Suprapubic skin (tissue), 4 donors: ENCODE data around the gene NAP1L4. TPM values are rescaled to one million over a fixed set of nuclear protein-coding genes. Genes with fewer than 3 reads are reported as not detected.

Experiments used
- DNase-seq, 2 donors: peaks; one replicate each; pipeline ENCODE4 v3.0.0-alpha.2; 2019; ENCODE audit warnings: low spot score in 2 of 2
- H3K27ac ChIP-seq: fragments of 200-600 bp; sonication (generic); one replicate; pipeline ENCODE4 v1.5.1; 2019
- H3K27me3 ChIP-seq: fragments of 200-600 bp; sonication (generic); one replicate; pipeline ENCODE4 v1.5.1; 2019
- H3K36me3 ChIP-seq: fragments of 200-600 bp; sonication (generic); one replicate; pipeline ENCODE4 v1.5.1; 2019
- H3K4me1 ChIP-seq: fragments of 200-600 bp; sonication (generic); one replicate; pipeline ENCODE4 v1.5.1; 2019
- H3K4me3 ChIP-seq: fragments of 200-600 bp; sonication (generic); one replicate; pipeline ENCODE4 v1.5.1; 2019; ENCODE audit warnings: mild to moderate bottlenecking
- H3K9me3 ChIP-seq: fragments of 200-600 bp; sonication (generic); one replicate; pipeline ENCODE4 v1.5.1; 2019
- CTCF ChIP-seq, 2 donors: fragments of 200-600 bp in 1 of 2; fragments of 450-650 bp in 1 of 2; sonication (generic) in 1 of 2; IDR thresholded peaks; one replicate each; pipeline ENCODE4 v1.5.1; 2016 to 2019; ENCODE audit warnings: antibody characterized with exemption in 2 of 2, mild to moderate bottlenecking in 1 of 2, moderate library complexity in 1 of 2
- EP300 ChIP-seq: sonication (generic); formaldehyde crosslinking; IDR thresholded peaks from one replicate; pipeline ENCODE4 v1.6.1; 2017; ENCODE audit warnings: antibody characterized with exemption
- POLR2A ChIP-seq, 2 donors: fragments of 450-650 bp; IDR thresholded peaks; one replicate each; pipeline ENCODE4 v1.6.1; 2017; ENCODE audit warnings: antibody characterized with exemption in 2 of 2, mild to moderate bottlenecking in 2 of 2, moderate library complexity in 2 of 2
- POLR2AphosphoS5 ChIP-seq, 3 donors: sonication (generic); formaldehyde crosslinking; IDR thresholded peaks; one replicate each; pipeline ENCODE4 v1.6.1; 2017; ENCODE audit warnings: antibody characterized with exemption in 3 of 3
- WGBS: methylation state at CpG from one replicate; pipeline ENCODE4 v1.1.5; 2018; 5-methylcytosine and 5-hydroxymethylcytosine counted together
- total RNA-seq, 4 donors: library from RNA; depleted of rRNA; stranded (reverse); fragments of >200 nt; gene quantifications; one replicate each; pipeline ENCODE4 v1.1.0, GENCODE V29; 2016

NAP1L4 gene
- total RNA-seq, 4 donors from 2014 or later: 70.7 to 150 (median 97.5) TPM

- Histone ChIP-seq H3K36me3 (no peaks in the 10 kb centered on the region), H3K9me3 (no peaks in the 10 kb centered on the region), H3K4me1 (peaks cover 39% of the 10 kb centered on the region), H3K27me3 (no peaks in the 10 kb centered on the region), H3K4me3 (no peak overlapping the region), H3K27ac (peak overlapping the region; percentile 64)
- 70% methylated on average over 12 of the region's 12 CpGs for WGBS
- DNase-seq: no peak
- no peak for TF ChIP-seq POLR2AphosphoS5 (IDR thresholded peaks at IDR 0.05)
- TF ChIP-seq CTCF (IDR thresholded peaks at IDR 0.05): no peak
- TF ChIP-seq EP300: no peak
- TF ChIP-seq POLR2A (IDR thresholded peaks at IDR 0.05): no peak
Measured at GRCh38 chr11:2898366-2899079, 93.6 kb downstream of the NAP1L4 start.

GRCh38 chr11:2897048-2897447 is 95.1 kb downstream of the NAP1L4 start:
- Histone ChIP-seq H3K4me3 (no peak overlapping the region), H3K27me3 (no peaks in the 10 kb centered on the region), H3K9me3 (no peaks in the 10 kb centered on the region), H3K4me1 (peaks cover 34% of the 10 kb centered on the region), H3K27ac (no peak overlapping the region), H3K36me3 (no peaks in the 10 kb centered on the region)
- TF ChIP-seq POLR2A (IDR thresholded peaks at IDR 0.05) (no peak), CTCF (IDR thresholded peaks at IDR 0.05) (no peak), EP300 (no peak), POLR2AphosphoS5 (IDR thresholded peaks at IDR 0.05) (no peak)
- 93% methylated on average over 3 of the region's 6 CpGs for WGBS
- no peak for DNase-seq

- 81% methylated on average over 9 of the region's 9 CpGs for WGBS
- H3K36me3 ChIP-seq: no peaks in the 10 kb centered on the region
- TF ChIP-seq POLR2AphosphoS5 (IDR thresholded peaks at IDR 0.05): no peak
- TF ChIP-seq EP300: no peak
- TF ChIP-seq CTCF (IDR thresholded peaks at IDR 0.05): no peak
- no peak for TF ChIP-seq POLR2A (IDR thresholded peaks at IDR 0.05)
- DNase-seq: no peak
- H3K9me3 ChIP-seq: no peaks in the 10 kb centered on the region
- no peak overlapping the region for H3K4me3 ChIP-seq
- H3K4me1 ChIP-seq: peaks cover 36% of the 10 kb centered on the region
- no peaks in the 10 kb centered on the region for H3K27me3 ChIP-seq
- no peak overlapping the region for H3K27ac ChIP-seq
Measured at GRCh38 chr11:2896047-2896446, 96.1 kb downstream of the NAP1L4 start.

Other genes starting within 250 kb of the NAP1L4 start
- gene CDKN1C, start 106.6 kb downstream of the NAP1L4 start, total RNA-seq: 10 to 100 TPM; 14.3 to 50.9 (median 37.3) TPM
- 10 to 100 TPM in 3 of 4 donors, 1 to 10 TPM in 1; 7.0 to 26.4 (median 18.2) TPM for gene PHLDA2, start 62.9 kb downstream of the NAP1L4 start, total RNA-seq
- 10 to 100 TPM; 38.1 to 66.5 (median 40.9) TPM for gene CARS1, start 65.1 kb upstream of the NAP1L4 start, total RNA-seq
- 10 to 100 TPM; 43.4 to 75.2 (median 56.8) TPM for gene OSBPL5, start 173.0 kb upstream of the NAP1L4 start, total RNA-seq
- not detected for gene MRGPRG, start 226.5 kb upstream of the NAP1L4 start, total RNA-seq
- under 1 TPM in 1 of 4 donors, not detected in 3; 0.47 TPM for gene MRGPRE, start 240.1 kb upstream of the NAP1L4 start, total RNA-seq